BLaER1 treated with 17β-estradiol and CSF1 and Interleukin-3, amounts not matched to agents 10 nM and 100 nM (cell line): ENCODE data around the gene PRKCA.
"Not testable (repeated sequence)": the region's sequence is repeated elsewhere in the genome, so short reads cannot be mapped to it uniquely, and the experiment has no call there.

Experiments used
- H3K27ac ChIP-seq, 11 experiments: shearing (Covaris generic); formaldehyde crosslinking; 2 replicates each; pipeline ENCODE4 v1.8.1; 2022
- H3K27me3 ChIP-seq, 11 experiments: shearing (Covaris generic); formaldehyde crosslinking; 2 replicates each; pipeline ENCODE4 v1.8.1; 2022
- H3K36me3 ChIP-seq, 11 experiments: shearing (Covaris generic); formaldehyde crosslinking; 2 replicates each; pipeline ENCODE4 v1.8.1; 2022
- H3K4me1 ChIP-seq, 10 experiments: shearing (Covaris generic); formaldehyde crosslinking; 2 replicates each; pipeline ENCODE4 v1.8.1; 2022
- H3K4me2 ChIP-seq, 11 experiments: shearing (Covaris generic); formaldehyde crosslinking; 2 replicates each; pipeline ENCODE4 v1.8.1; 2022
- H3K4me3 ChIP-seq, 10 experiments: shearing (Covaris generic); formaldehyde crosslinking; 2 replicates each; pipeline ENCODE4 v1.8.1; 2022
- H3K9ac ChIP-seq, 11 experiments: shearing (Covaris generic); formaldehyde crosslinking; 2 replicates each; pipeline ENCODE4 v1.8.1; 2022
- H3K9me3 ChIP-seq, 11 experiments: shearing (Covaris generic); formaldehyde crosslinking; replicated peaks in 1 of 11; 2 replicates each; pipeline ENCODE4 v1.8.1; 2022
- H4K20me1 ChIP-seq, 11 experiments: shearing (Covaris generic); formaldehyde crosslinking; 2 replicates each; pipeline ENCODE4 v1.8.1; 2022
- Cebpa-rat ChIP-seq, 11 experiments: shearing (Covaris generic); IDR thresholded peaks; 2 replicates each; pipeline ENCODE4 v1.8.1; 2022

Gene PRKCA

GRCh38 chr17:66398059-66398458 lies 95.6 kb downstream of the PRKCA start:
- H3K4me2 ChIP-seq, result peak overlapping the region in 5 of 11 experiments; percentile 16 to 48 (median 39); a peak in 8 of 22 replicates
- H3K27ac ChIP-seq, result no peak overlapping the region
- peaks cover 7 to 39% (median 18%) of the 10 kb centered on the region in 10 experiments; a peak in 17 of 20 replicates for H3K4me1 ChIP-seq

DNA sequence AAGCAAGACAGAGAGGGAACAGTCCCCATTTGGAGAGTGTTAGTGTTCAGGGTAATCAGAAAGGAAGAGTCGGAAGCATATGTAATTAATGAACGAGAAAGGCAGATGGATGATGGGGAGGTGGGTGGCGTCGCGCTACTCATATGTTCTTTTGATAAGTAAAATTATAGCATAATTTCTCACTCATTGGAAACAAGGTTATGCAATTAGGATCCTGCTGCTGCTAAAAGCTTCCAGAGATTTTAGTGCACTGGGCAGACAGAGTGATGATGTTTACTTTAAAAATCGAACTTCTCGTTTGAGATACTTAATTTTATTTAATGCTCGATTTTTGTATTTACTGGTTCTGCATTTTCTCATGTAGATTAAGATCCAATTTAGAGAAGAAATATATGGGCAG lies 96.2 kb downstream of the PRKCA start:
- TF ChIP-seq Cebpa-rat (IDR thresholded peaks at IDR 0.05), result no peak

More at GRCh38 chr17:66398059-66398458, 95.6 kb downstream of the PRKCA start:
- Histone ChIP-seq H3K36me3 (peaks cover 0 to 32% (median 0%) of the 10 kb centered on the region in 11 experiments; a peak in 5 of 22 replicates), H3K9me3 (peaks cover 0 to 18% (median 5%) of the 10 kb centered on the region in 11 experiments; a peak in 8 of 22 replicates), H3K4me3 (no peak overlapping the region), H4K20me1 (peaks cover 0 to 98% (median 0%) of the 10 kb centered on the region in 11 experiments; a peak in 6 of 22 replicates), H3K9ac (no peak overlapping the region), H3K27me3 (no peaks in the 10 kb centered on the region)
- no peak for TF ChIP-seq Cebpa-rat (IDR thresholded peaks at IDR 0.05)

GRCh38 chr17:66399441-66399840 lies 97.0 kb downstream of the PRKCA start:
- Histone ChIP-seq H3K27ac (no peak overlapping the region), H3K9me3 (peaks cover 0 to 13% (median 5%) of the 10 kb centered on the region in 11 experiments; a peak in 8 of 22 replicates), H3K36me3 (peaks cover 0 to 18% (median 0%) of the 10 kb centered on the region in 11 experiments; a peak in 2 of 22 replicates), H3K27me3 (no peaks in the 10 kb centered on the region), H3K9ac (no peak overlapping the region; a peak in 1 of 22 replicates), H3K4me1 (peaks cover 14 to 53% (median 27%) of the 10 kb centered on the region in 10 experiments), H3K4me3 (no peak overlapping the region), H4K20me1 (peaks cover 0 to 98% (median 0%) of the 10 kb centered on the region in 11 experiments; a peak in 6 of 22 replicates), H3K4me2 (peak overlapping the region in 6 of 11 experiments; percentile 0 to 56 (median 17); a peak in 5 of 22 replicates)
- no peak for TF ChIP-seq Cebpa-rat (IDR thresholded peaks at IDR 0.05)

More for the DNA sequence above, 96.2 kb downstream of the PRKCA start:
- H3K27ac ChIP-seq, result no peak overlapping the region
- H3K27me3 ChIP-seq, result no peaks in the 10 kb centered on the region
- peaks cover 0 to 18% (median 5%) of the 10 kb centered on the region in 11 experiments; a peak in 8 of 22 replicates for H3K9me3 ChIP-seq
- H3K36me3 ChIP-seq, result peaks cover 0 to 26% (median 0%) of the 10 kb centered on the region in 11 experiments; a peak in 5 of 22 replicates
- H3K4me1 ChIP-seq, result peaks cover 7 to 45% (median 19%) of the 10 kb centered on the region in 10 experiments; a peak in 18 of 20 replicates
- H3K4me2 ChIP-seq, result peak overlapping the region in 4 of 11 experiments; percentile 16 to 56 (median 30); a peak in 5 of 22 replicates
- peaks cover 0 to 98% (median 0%) of the 10 kb centered on the region in 11 experiments; a peak in 6 of 22 replicates for H4K20me1 ChIP-seq
- no peak overlapping the region for H3K4me3 ChIP-seq
- no peak overlapping the region for H3K9ac ChIP-seq

- H3K4me2 ChIP-seq, H3K27ac ChIP-seq, H3K9ac ChIP-seq, H3K4me3 ChIP-seq, H3K27me3 ChIP-seq: not testable (repeated sequence)
- Histone ChIP-seq H3K36me3 (peaks cover 0 to 16% (median 0%) of the 10 kb centered on the region in 11 experiments; a peak in 1 of 22 replicates), H4K20me1 (peaks cover 0 to 99% (median 0%) of the 10 kb centered on the region in 11 experiments; a peak in 6 of 22 replicates), H3K9me3 (peaks cover 0 to 13% (median 5%) of the 10 kb centered on the region in 11 experiments; a peak in 6 of 22 replicates), H3K4me1 (peaks cover 21 to 60% (median 34%) of the 10 kb centered on the region in 10 experiments)
Observed at GRCh38 chr17:66400041-66400688, 97.8 kb downstream of the PRKCA start.

GRCh38 chr17:66400698-66401097 lies 98.3 kb downstream of the PRKCA start:
- H3K4me2 ChIP-seq, result no peak overlapping the region

DNA sequence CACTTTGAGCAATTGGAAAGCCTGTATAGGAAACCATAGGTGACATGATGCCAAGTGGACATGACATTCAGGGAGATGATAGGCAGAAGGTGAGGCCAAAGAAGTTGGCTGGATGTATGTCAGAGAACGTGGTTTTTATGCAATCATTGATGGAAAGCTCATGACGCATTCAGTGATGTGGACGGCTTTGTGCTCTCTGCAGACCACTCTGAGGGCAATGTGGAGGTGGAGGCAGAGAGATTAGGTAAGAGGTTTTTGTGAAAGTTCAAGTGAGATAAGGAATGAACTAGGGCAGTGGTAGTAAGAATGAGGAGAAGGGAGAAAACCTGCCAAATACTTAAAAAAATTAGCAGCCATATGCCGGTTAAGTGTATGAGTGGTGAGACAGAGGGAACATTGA lies 99.0 kb downstream of the PRKCA start:
- Histone ChIP-seq H3K9me3 (peaks cover 0 to 13% (median 5%) of the 10 kb centered on the region in 11 experiments; a peak in 6 of 22 replicates), H3K9ac (no peak overlapping the region), H3K4me2 (peak overlapping the region in 1 of 11 experiments; percentile 21; a peak in 1 of 22 replicates), H3K4me1 (peaks cover 32 to 72% (median 46%) of the 10 kb centered on the region in 10 experiments), H3K4me3 (no peak overlapping the region), H3K36me3 (peaks cover 0 to 16% (median 0%) of the 10 kb centered on the region in 11 experiments; a peak in 1 of 22 replicates), H4K20me1 (peaks cover 0 to 99% (median 0%) of the 10 kb centered on the region in 11 experiments; a peak in 6 of 22 replicates), H3K27ac (no peak overlapping the region), H3K27me3 (no peaks in the 10 kb centered on the region)
- TF ChIP-seq Cebpa-rat (IDR thresholded peaks at IDR 0.05), result no peak

More at GRCh38 chr17:66400698-66401097, 98.3 kb downstream of the PRKCA start:
- Histone ChIP-seq H3K9ac (no peak overlapping the region), H3K27ac (no peak overlapping the region), H3K36me3 (peaks cover 0 to 16% (median 0%) of the 10 kb centered on the region in 11 experiments; a peak in 1 of 22 replicates), H4K20me1 (peaks cover 0 to 99% (median 0%) of the 10 kb centered on the region in 11 experiments; a peak in 6 of 22 replicates), H3K4me1 (peaks cover 26 to 66% (median 40%) of the 10 kb centered on the region in 10 experiments), H3K9me3 (peaks cover 0 to 13% (median 5%) of the 10 kb centered on the region in 11 experiments; a peak in 6 of 22 replicates), H3K27me3 (no peaks in the 10 kb centered on the region), H3K4me3 (no peak overlapping the region)
- TF ChIP-seq Cebpa-rat (IDR thresholded peaks at IDR 0.05), result no peak

GRCh38 chr17:66403846-66404556 lies 101.6 kb downstream of the PRKCA start:
- Histone ChIP-seq H3K4me3 (no peak overlapping the region; a peak in 1 of 20 replicates), H3K9me3 (peaks cover 0 to 13% (median 5%) of the 10 kb centered on the region in 11 experiments; a peak in 6 of 22 replicates), H3K9ac (peak overlapping the region in 3 of 11 experiments; percentile 20 to 51 (median 29); a peak in 3 of 22 replicates), H3K4me2 (peak overlapping the region; percentile 44 to 90 (median 69)), H3K27me3 (no peaks in the 10 kb centered on the region), H3K36me3 (0 out of 22 replicates have a peak, but pooled peaks cover 0 to 7% (median 0%) of the 10 kb centered on the region in 11 experiments), H3K4me1 (peaks cover 30 to 69% (median 42%) of the 10 kb centered on the region in 10 experiments), H4K20me1 (peaks cover 0 to 100% (median 0%) of the 10 kb centered on the region in 11 experiments; a peak in 6 of 22 replicates), H3K27ac (peak overlapping the region in 1 of 11 experiments; percentile 14; a peak in 1 of 22 replicates)
- TF ChIP-seq Cebpa-rat (IDR thresholded peaks at IDR 0.05), result no peak
